Neural cell (in vitro differentiated cells): ENCODE measurements around the gene P4HA2. TPM values are rescaled to one million over a fixed set of nuclear protein-coding genes. Genes with fewer than 3 reads are reported as not detected.

Experiments
- H2AFZ ChIP-seq: fragments of 200-600, 300-800 bp; sonication (generic), shearing (Covaris generic); 2 replicates; pipeline ENCODE4 v1.6.0; 2014; ENCODE audit warnings: low read depth, mild to moderate bottlenecking, antibody characterized with exemption, low read length, moderate library complexity
- H3F3A ChIP-seq: fragments of 200-600 bp; shearing (Covaris generic); 2 replicates; pipeline ENCODE4 v1.6.1; 2016; ENCODE audit warnings: mild to moderate bottlenecking, moderate library complexity, mixed read lengths, antibody characterized with exemption, low read length; ENCODE audit not compliant: insufficient read depth, poor library complexity, severe bottlenecking
- H3K27ac ChIP-seq: fragments of 200-600, 300-800 bp; sonication (generic), shearing (Covaris generic); 2 replicates; pipeline ENCODE4 v1.5.1; 2014; ENCODE audit warnings: mild to moderate bottlenecking, low read length, moderate library complexity
- H3K27me3 ChIP-seq: fragments of 300-800, 200-600 bp; sonication (generic), shearing (Covaris generic); 2 replicates; pipeline ENCODE4 v1.6.0; 2014; ENCODE audit warnings: mild to moderate bottlenecking, low read depth, low read length, moderate library complexity; ENCODE audit not compliant: insufficient read depth
- H3K36me3 ChIP-seq: fragments of 300-800, 200-600 bp; sonication (generic), shearing (Covaris generic); 2 replicates; pipeline ENCODE4 v1.5.1; 2014; ENCODE audit warnings: mild to moderate bottlenecking, antibody characterized with exemption, low read length, moderate library complexity; ENCODE audit not compliant: insufficient read depth
- H3K4me2 ChIP-seq: fragments of 300-800, 200-600 bp; sonication (generic), shearing (Covaris generic); 2 replicates; pipeline ENCODE4 v1.6.0; 2014; ENCODE audit warnings: mild to moderate bottlenecking, low read length
- H3K4me3 ChIP-seq: fragments of 300-800, 200-600 bp; sonication (generic), shearing (Covaris generic); 2 replicates; pipeline ENCODE4 v1.5.1; 2014; ENCODE audit warnings: mild to moderate bottlenecking, low read length, moderate library complexity
- H3K79me2 ChIP-seq: fragments of 200-600 bp; shearing (Covaris generic); replicated peaks from 2 replicates; pipeline ENCODE4 v1.6.0; 2014; ENCODE audit warnings: mild to moderate bottlenecking, low read length, moderate library complexity; ENCODE audit not compliant: insufficient read depth
- H3K9ac ChIP-seq: fragments of 300-800, 200-600 bp; sonication (generic), shearing (Covaris generic); 2 replicates; pipeline ENCODE4 v1.6.1; 2016; ENCODE audit warnings: mild to moderate bottlenecking, low read length, mixed read lengths
- H3K9me2 ChIP-seq: fragments of 200-600 bp; shearing (Covaris generic); 2 replicates; pipeline ENCODE4 v1.6.1; 2016; ENCODE audit warnings: mild to moderate bottlenecking, low read length, mixed read lengths; ENCODE audit not compliant: insufficient read depth
- H3K9me3 ChIP-seq: fragments of 200-600, 300-800 bp; sonication (generic), shearing (Covaris generic); 2 replicates; pipeline ENCODE4 v1.6.1; 2016; ENCODE audit warnings: mild to moderate bottlenecking, mixed run types, low read length, moderate library complexity, mixed read lengths
- H4K20me1 ChIP-seq: fragments of 200-600 bp; shearing (Covaris generic); 2 replicates; pipeline ENCODE4 v1.6.1; 2016; ENCODE audit warnings: mild to moderate bottlenecking, mixed run types; ENCODE audit not compliant: insufficient read depth
- EP300 ChIP-seq: fragments of 450-650 bp; conservative IDR thresholded peaks from 2 replicates; pipeline ENCODE4 v1.6.1; 2014; ENCODE audit warnings: antibody characterized with exemption, mild to moderate bottlenecking, moderate library complexity; ENCODE audit not compliant: poor library complexity, severe bottlenecking
- EZH2 ChIP-seq: fragments of 200-600, 300-800 bp; shearing (Covaris generic), sonication (generic); IDR thresholded peaks from 2 replicates; pipeline ENCODE4 v1.6.1; 2014; ENCODE audit warnings: antibody characterized with exemption, low read length, borderline replicate concordance, mild to moderate bottlenecking; ENCODE audit not compliant: insufficient read depth, poor library complexity, severe bottlenecking
- MXI1 ChIP-seq: fragments of 450-650 bp; conservative IDR thresholded peaks from 2 replicates; pipeline ENCODE4 v1.6.1; 2014; ENCODE audit warnings: antibody characterized with exemption, mild to moderate bottlenecking; ENCODE audit not compliant: poor library complexity, severe bottlenecking
- POLR2AphosphoS5 ChIP-seq: IDR thresholded peaks from 2 replicates; pipeline ENCODE4 v1.6.1; 2012
- RAD21 ChIP-seq: fragments of 450-650 bp; conservative IDR thresholded peaks from 2 replicates; pipeline ENCODE4 v1.6.1; 2014; ENCODE audit warnings: antibody characterized with exemption, mild to moderate bottlenecking, moderate library complexity
- SMC3 ChIP-seq: fragments of 450-650 bp; conservative IDR thresholded peaks from 2 replicates; pipeline ENCODE4 v1.6.1; 2014; ENCODE audit warnings: antibody characterized with exemption, mild to moderate bottlenecking, moderate library complexity; ENCODE audit not compliant: poor library complexity
- TAF1 ChIP-seq: IDR thresholded peaks from 2 replicates; pipeline ENCODE4 v1.6.1; 2012; ENCODE audit warnings: low read depth
- polyA plus RNA-seq: library from polyadenylated mRNA; depleted of rRNA; stranded (reverse); fragments of >200 nt; gene quantifications from 2 replicates; pipeline ENCODE4 v1.2.3, GENCODE V29; 2014
- TF ChIP-seq, protein P1 (sequence below): IDR thresholded peaks from 2 replicates; pipeline ENCODE4 v1.6.1; 2012; ENCODE audit warnings: borderline replicate concordance
- TF ChIP-seq, protein P2 (sequence below): fragments of 450-650 bp; IDR thresholded peaks from 2 replicates; pipeline ENCODE4 v1.5.1; 2014; ENCODE audit warnings: antibody characterized with exemption, mild to moderate bottlenecking, moderate library complexity; ENCODE audit not compliant: poor library complexity, severe bottlenecking

P4HA2 gene
- polyA plus RNA-seq, 1 donor from 2014 or later, result 1.4 TPM

DNA sequence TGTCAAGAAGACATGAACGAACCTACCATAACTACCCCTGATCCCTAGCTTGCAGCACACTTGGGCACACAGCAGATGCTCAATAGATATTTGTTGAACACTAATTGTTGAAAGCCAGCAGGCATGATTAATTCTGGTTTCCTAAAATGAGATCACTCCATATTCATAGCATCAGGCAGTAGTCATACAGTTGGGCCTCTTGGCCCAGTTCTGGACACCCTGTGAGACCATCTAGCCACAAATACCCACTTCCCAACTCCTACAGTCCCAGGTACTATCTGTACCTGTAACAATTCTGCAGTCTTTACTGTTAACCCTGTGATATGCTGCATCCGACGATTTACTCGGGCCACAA lies 24.2 kb downstream of the P4HA2 start:
- no peaks in the 10 kb centered on the region for H3K9me3 ChIP-seq
- H2AFZ ChIP-seq, result no peak overlapping the region
- TF ChIP-seq SMC3, result no peak
- no peaks in the 10 kb centered on the region for H4K20me1 ChIP-seq
- no peak overlapping the region for H3K27ac ChIP-seq
- H3K27me3 ChIP-seq, result no peaks in the 10 kb centered on the region
- H3K36me3 ChIP-seq, result no peaks in the 10 kb centered on the region
- no peaks in the 10 kb centered on the region for H3K9me2 ChIP-seq
- H3K79me2 ChIP-seq, result no peaks in the 10 kb centered on the region
- no peak overlapping the region for H3K9ac ChIP-seq
- H3F3A ChIP-seq, result no peaks in the 10 kb centered on the region
- no peak overlapping the region for H3K4me2 ChIP-seq
- no peak overlapping the region for H3K4me3 ChIP-seq

DNA sequence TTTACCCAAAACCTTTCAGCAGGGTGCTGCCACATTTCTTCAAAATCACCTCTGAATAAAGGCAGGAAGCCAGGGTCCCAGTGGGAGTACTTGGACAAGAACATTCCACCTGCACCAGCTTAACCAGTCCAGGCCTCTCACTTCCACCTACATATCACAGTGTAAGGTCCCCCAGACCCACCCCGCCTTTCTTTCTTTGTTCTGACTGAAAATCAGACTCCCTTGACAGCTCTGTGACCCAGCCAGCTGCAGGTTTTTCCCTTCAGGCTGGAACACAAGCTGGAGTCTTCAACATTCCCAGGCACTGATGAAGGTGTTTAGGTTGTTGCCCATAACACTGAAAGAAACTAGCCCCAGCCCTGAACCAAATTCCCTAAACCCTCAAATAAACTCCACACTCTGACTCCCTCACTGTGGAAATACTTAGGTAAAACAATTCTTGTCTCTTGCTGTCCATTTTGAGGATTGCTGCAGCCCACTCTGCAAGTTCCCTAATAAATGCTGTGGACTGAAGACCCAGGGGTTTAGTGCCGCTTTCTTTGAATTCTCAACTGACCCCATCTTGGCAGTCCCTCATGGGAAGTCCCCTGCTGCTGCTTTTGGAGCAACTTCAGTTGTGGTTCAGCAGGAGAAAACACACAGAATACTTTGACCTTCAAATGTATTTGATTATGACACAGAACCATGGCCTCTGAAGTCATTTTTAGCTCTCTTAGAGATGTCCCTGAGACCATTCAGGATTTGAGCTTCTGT lies 24.8 kb downstream of the P4HA2 start:
- no peak overlapping the region for H3K4me2 ChIP-seq
- H3K36me3 ChIP-seq, result no peaks in the 10 kb centered on the region
- H4K20me1 ChIP-seq, result no peaks in the 10 kb centered on the region
- no peaks in the 10 kb centered on the region for H3F3A ChIP-seq
- no peaks in the 10 kb centered on the region for H3K9me3 ChIP-seq
- H3K79me2 ChIP-seq, result no peaks in the 10 kb centered on the region
- no peaks in the 10 kb centered on the region for H3K27me3 ChIP-seq
- no peak overlapping the region for H3K9ac ChIP-seq
- H2AFZ ChIP-seq, result no peak overlapping the region
- H3K9me2 ChIP-seq, result no peaks in the 10 kb centered on the region
- no peak for TF ChIP-seq RAD21
- no peak for TF ChIP-seq POLR2AphosphoS5
- TF ChIP-seq MXI1, result no peak
- TF ChIP-seq SMC3, result no peak
- no peak for TF ChIP-seq EZH2
- TF ChIP-seq TAF1, result no peak
- TF ChIP-seq EP300, result no peak
- TF ChIP-seq, protein P1, sequence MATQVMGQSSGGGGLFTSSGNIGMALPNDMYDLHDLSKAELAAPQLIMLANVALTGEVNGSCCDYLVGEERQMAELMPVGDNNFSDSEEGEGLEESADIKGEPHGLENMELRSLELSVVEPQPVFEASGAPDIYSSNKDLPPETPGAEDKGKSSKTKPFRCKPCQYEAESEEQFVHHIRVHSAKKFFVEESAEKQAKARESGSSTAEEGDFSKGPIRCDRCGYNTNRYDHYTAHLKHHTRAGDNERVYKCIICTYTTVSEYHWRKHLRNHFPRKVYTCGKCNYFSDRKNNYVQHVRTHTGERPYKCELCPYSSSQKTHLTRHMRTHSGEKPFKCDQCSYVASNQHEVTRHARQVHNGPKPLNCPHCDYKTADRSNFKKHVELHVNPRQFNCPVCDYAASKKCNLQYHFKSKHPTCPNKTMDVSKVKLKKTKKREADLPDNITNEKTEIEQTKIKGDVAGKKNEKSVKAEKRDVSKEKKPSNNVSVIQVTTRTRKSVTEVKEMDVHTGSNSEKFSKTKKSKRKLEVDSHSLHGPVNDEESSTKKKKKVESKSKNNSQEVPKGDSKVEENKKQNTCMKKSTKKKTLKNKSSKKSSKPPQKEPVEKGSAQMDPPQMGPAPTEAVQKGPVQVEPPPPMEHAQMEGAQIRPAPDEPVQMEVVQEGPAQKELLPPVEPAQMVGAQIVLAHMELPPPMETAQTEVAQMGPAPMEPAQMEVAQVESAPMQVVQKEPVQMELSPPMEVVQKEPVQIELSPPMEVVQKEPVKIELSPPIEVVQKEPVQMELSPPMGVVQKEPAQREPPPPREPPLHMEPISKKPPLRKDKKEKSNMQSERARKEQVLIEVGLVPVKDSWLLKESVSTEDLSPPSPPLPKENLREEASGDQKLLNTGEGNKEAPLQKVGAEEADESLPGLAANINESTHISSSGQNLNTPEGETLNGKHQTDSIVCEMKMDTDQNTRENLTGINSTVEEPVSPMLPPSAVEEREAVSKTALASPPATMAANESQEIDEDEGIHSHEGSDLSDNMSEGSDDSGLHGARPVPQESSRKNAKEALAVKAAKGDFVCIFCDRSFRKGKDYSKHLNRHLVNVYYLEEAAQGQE, result no peak
- TF ChIP-seq, protein P2, sequence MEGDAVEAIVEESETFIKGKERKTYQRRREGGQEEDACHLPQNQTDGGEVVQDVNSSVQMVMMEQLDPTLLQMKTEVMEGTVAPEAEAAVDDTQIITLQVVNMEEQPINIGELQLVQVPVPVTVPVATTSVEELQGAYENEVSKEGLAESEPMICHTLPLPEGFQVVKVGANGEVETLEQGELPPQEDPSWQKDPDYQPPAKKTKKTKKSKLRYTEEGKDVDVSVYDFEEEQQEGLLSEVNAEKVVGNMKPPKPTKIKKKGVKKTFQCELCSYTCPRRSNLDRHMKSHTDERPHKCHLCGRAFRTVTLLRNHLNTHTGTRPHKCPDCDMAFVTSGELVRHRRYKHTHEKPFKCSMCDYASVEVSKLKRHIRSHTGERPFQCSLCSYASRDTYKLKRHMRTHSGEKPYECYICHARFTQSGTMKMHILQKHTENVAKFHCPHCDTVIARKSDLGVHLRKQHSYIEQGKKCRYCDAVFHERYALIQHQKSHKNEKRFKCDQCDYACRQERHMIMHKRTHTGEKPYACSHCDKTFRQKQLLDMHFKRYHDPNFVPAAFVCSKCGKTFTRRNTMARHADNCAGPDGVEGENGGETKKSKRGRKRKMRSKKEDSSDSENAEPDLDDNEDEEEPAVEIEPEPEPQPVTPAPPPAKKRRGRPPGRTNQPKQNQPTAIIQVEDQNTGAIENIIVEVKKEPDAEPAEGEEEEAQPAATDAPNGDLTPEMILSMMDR, result no peak
- no peak overlapping the region for H3K27ac ChIP-seq
- H3K4me3 ChIP-seq, result no peak overlapping the region
